HG02943 (cell line): ENCODE measurements around the gene PTTG1IP.

Experiments
- ATAC-seq: cut with Tn5 transposase; IDR thresholded peaks from one replicate; pipeline ENCODE4 v1.9.1; 2021; ENCODE audit warnings: mild to moderate bottlenecking, low read depth, moderate library complexity; ENCODE audit not compliant: unreplicated experiment

Gene PTTG1IP

GRCh38 chr21:44869781-44870747 is 3.4 kb downstream of the PTTG1IP start:
- ATAC-seq = no peak

GRCh38 chr21:44868707-44869106 is 4.8 kb downstream of the PTTG1IP start:
- ATAC-seq = no peak

- no peak for ATAC-seq
Measured at GRCh38 chr21:44867999-44868700, 5.3 kb downstream of the PTTG1IP start.

GRCh38 chr21:44867464-44867863 is 6.0 kb downstream of the PTTG1IP start:
- no peak for ATAC-seq

- ATAC-seq = no peak
Measured at GRCh38 chr21:44866780-44867179, 6.7 kb downstream of the PTTG1IP start.

- ATAC-seq = peak; percentile 71
Measured at GRCh38 chr21:44865561-44866280, 7.8 kb downstream of the PTTG1IP start.

GRCh38 chr21:44862869-44863685 is 10.4 kb downstream of the PTTG1IP start:
- ATAC-seq = no peak

GRCh38 chr21:44858791-44859190 is 14.7 kb downstream of the PTTG1IP start:
- no peak for ATAC-seq

- ATAC-seq = no peak
Measured at GRCh38 chr21:44858291-44858690, 15.2 kb downstream of the PTTG1IP start.

- no peak for ATAC-seq
Measured at GRCh38 chr21:44857127-44857892, 16.2 kb downstream of the PTTG1IP start.

- ATAC-seq = no peak
Measured at GRCh38 chr21:44856131-44856530, 17.4 kb downstream of the PTTG1IP start.

GRCh38 chr21:44855572-44855971 is 17.9 kb downstream of the PTTG1IP start:
- ATAC-seq = no peak

GRCh38 chr21:44854664-44855446 is 18.6 kb downstream of the PTTG1IP start:
- no peak for ATAC-seq

- no peak for ATAC-seq
Measured at GRCh38 chr21:44854391-44854663, 19.2 kb downstream of the PTTG1IP start.

GRCh38 chr21:44853601-44854390 is 19.7 kb downstream of the PTTG1IP start:
- ATAC-seq = no peak

- no peak for ATAC-seq
Measured at GRCh38 chr21:44850905-44851657, 22.4 kb downstream of the PTTG1IP start.

GRCh38 chr21:44850208-44850800 is 23.2 kb downstream of the PTTG1IP start:
- ATAC-seq = no peak
